OCI-LY3 (cell line): ENCODE results near the gene KRTAP5-6.

ENCODE experiments used
- H2AFZ ChIP-seq: fragments of 200-600, 300-600 bp; shearing (Covaris generic); 2 replicates; pipeline ENCODE4 v1.6.0; 2014; ENCODE audit warnings: antibody characterized with exemption, low read depth, low read length
- H3K27ac ChIP-seq: fragments of 200-600, 300-600 bp; sonication (generic); 2 replicates; pipeline ENCODE4 v1.5.1; 2014; ENCODE audit warnings: mild to moderate bottlenecking, low read length, moderate library complexity, mixed read lengths
- H3K27me3 ChIP-seq: fragments of 200-600, 300-600 bp; sonication (generic); 2 replicates; pipeline ENCODE4 v1.6.1; 2014; ENCODE audit warnings: low read depth, low read length, mixed read lengths
- H3K36me3 ChIP-seq: fragments of 200-600, 300-600 bp; sonication (generic); replicated peaks from 2 replicates; pipeline ENCODE3; 2014; ENCODE audit warnings: low read depth, low read length, mixed read lengths
- H3K4me1 ChIP-seq: fragments of 300-600, 200-600 bp; sonication (generic); 2 replicates; pipeline ENCODE4 v1.6.1; 2014; ENCODE audit warnings: low read length, mixed read lengths
- H3K4me2 ChIP-seq: fragments of 200-600, 300-600 bp; sonication (generic); 2 replicates; pipeline ENCODE4 v1.6.1; 2014; ENCODE audit warnings: low read length, mixed read lengths
- H3K4me3 ChIP-seq: fragments of 300-600, 200-600 bp; sonication (generic); 2 replicates; pipeline ENCODE4 v1.5.1; 2014; ENCODE audit warnings: antibody characterized with exemption, mild to moderate bottlenecking, low read length, moderate library complexity
- H3K79me2 ChIP-seq: fragments of 300-600, 200-600 bp; shearing (Covaris generic); 2 replicates; pipeline ENCODE4 v1.6.1; 2014; ENCODE audit warnings: mild to moderate bottlenecking, low read length, mixed read lengths
- H3K9ac ChIP-seq: fragments of 300-600, 200-600 bp; shearing (Covaris generic); 2 replicates; pipeline ENCODE4 v1.6.0; 2014; ENCODE audit warnings: mild to moderate bottlenecking, low read length, moderate library complexity
- H3K9me3 ChIP-seq: fragments of 200-600, 300-600 bp; shearing (Covaris generic); 2 replicates; pipeline ENCODE4 v1.6.1; 2014; ENCODE audit warnings: low read length, mixed read lengths; ENCODE audit not compliant: insufficient read depth
- H4K20me1 ChIP-seq: fragments of 200-600, 300-600 bp; sonication (generic); 2 replicates; pipeline ENCODE4 v1.6.1; 2016; ENCODE audit warnings: low read length, mixed read lengths; ENCODE audit not compliant: insufficient read depth
- CTCF ChIP-seq: fragments of 200-600, 300-600 bp; sonication (generic); IDR thresholded peaks from 2 replicates; pipeline ENCODE4 v1.5.1; 2014; ENCODE audit warnings: antibody characterized with exemption, low read length, low read depth
- EZH2phosphoT487 ChIP-seq: fragments of 200-600 bp; shearing (Covaris generic); IDR thresholded peaks from 2 replicates; pipeline ENCODE4 v1.6.1; 2018; ENCODE audit warnings: antibody characterized with exemption, mixed run types, low read depth

The KRTAP5-6 gene

GRCh38 chr11:1670905-1671371 lies 26.1 kb upstream of the KRTAP5-6 start:
- H3K9ac ChIP-seq: no peak overlapping the region
- no peaks in the 10 kb centered on the region for H3K79me2 ChIP-seq
- no peak overlapping the region for H3K4me3 ChIP-seq
- H3K4me2 ChIP-seq: no peak overlapping the region
- no peak overlapping the region for H3K27ac ChIP-seq
- no peaks in the 10 kb centered on the region for H3K9me3 ChIP-seq
- no peaks in the 10 kb centered on the region for H3K36me3 ChIP-seq
- no peaks in the 10 kb centered on the region for H3K4me1 ChIP-seq
- peaks cover 5% of the 10 kb centered on the region; the same call in 1 of the 2 replicates for H4K20me1 ChIP-seq
- peaks cover 14% of the 10 kb centered on the region for H3K27me3 ChIP-seq
- TF ChIP-seq CTCF (no peak), EZH2phosphoT487 (no peak)
- no peak overlapping the region for H2AFZ ChIP-seq

- Histone ChIP-seq H3K9me3 (no peaks in the 10 kb centered on the region), H3K27ac (no peak overlapping the region), H3K4me2 (no peak overlapping the region), H3K36me3 (no peaks in the 10 kb centered on the region), H2AFZ (no peak overlapping the region), H3K9ac (no peak overlapping the region), H3K4me1 (no peaks in the 10 kb centered on the region), H3K79me2 (no peaks in the 10 kb centered on the region), H3K27me3 (peaks cover 17% of the 10 kb centered on the region), H3K4me3 (no peak overlapping the region), H4K20me1 (peaks cover 5% of the 10 kb centered on the region; the same call in 1 of the 2 replicates)
- no peak for TF ChIP-seq EZH2phosphoT487
- no peak for TF ChIP-seq CTCF
Observed at GRCh38 chr11:1671658-1672057, 25.3 kb upstream of the KRTAP5-6 start.

GRCh38 chr11:1672613-1673350 lies 24.2 kb upstream of the KRTAP5-6 start:
- no peaks in the 10 kb centered on the region for H3K36me3 ChIP-seq
- peaks cover 19% of the 10 kb centered on the region for H3K27me3 ChIP-seq
- TF ChIP-seq CTCF: no peak
- TF ChIP-seq EZH2phosphoT487: no peak
- H3K4me3 ChIP-seq: no peak overlapping the region
- H3K9me3 ChIP-seq: no peaks in the 10 kb centered on the region
- no peak overlapping the region for H2AFZ ChIP-seq
- H4K20me1 ChIP-seq: peaks cover 5% of the 10 kb centered on the region; the same call in 1 of the 2 replicates
- H3K4me2 ChIP-seq: no peak overlapping the region
- H3K9ac ChIP-seq: no peak overlapping the region
- H3K4me1 ChIP-seq: no peaks in the 10 kb centered on the region
- H3K79me2 ChIP-seq: no peaks in the 10 kb centered on the region
- no peak overlapping the region for H3K27ac ChIP-seq

- Histone ChIP-seq H3K9me3 (no peaks in the 10 kb centered on the region), H3K79me2 (no peaks in the 10 kb centered on the region), H3K9ac (no peak overlapping the region), H3K4me2 (no peak overlapping the region), H2AFZ (no peak overlapping the region), H3K27ac (no peak overlapping the region), H4K20me1 (peaks cover 5% of the 10 kb centered on the region; the same call in 1 of the 2 replicates), H3K36me3 (no peaks in the 10 kb centered on the region), H3K27me3 (peaks cover 20% of the 10 kb centered on the region), H3K4me1 (no peaks in the 10 kb centered on the region), H3K4me3 (no peak overlapping the region)
- TF ChIP-seq CTCF: no peak
- no peak for TF ChIP-seq EZH2phosphoT487
Observed at GRCh38 chr11:1673446-1674172, 23.4 kb upstream of the KRTAP5-6 start.
